ENCODE measurements around the gene DNMT3B.

DNA sequence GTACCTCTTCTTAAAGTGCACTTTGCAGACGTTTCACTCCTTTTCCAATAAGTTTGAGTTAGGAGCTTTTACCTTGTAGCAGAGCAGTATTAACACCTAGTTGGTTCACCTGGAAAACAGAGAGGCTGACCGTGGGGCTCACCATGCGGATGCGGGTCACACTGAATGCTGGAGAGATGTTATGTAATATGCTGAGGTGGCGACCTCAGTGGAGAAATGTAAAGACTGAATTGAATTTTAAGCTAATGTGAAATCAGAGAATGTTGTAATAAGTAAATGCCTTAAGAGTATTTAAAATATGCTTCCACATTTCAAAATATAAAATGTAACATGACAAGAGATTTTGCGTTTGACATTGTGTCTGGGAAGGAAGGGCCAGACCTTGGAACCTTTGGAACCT is 86.7 kb downstream of the DNMT3B start:
- TF ChIP-seq, protein P1, sequence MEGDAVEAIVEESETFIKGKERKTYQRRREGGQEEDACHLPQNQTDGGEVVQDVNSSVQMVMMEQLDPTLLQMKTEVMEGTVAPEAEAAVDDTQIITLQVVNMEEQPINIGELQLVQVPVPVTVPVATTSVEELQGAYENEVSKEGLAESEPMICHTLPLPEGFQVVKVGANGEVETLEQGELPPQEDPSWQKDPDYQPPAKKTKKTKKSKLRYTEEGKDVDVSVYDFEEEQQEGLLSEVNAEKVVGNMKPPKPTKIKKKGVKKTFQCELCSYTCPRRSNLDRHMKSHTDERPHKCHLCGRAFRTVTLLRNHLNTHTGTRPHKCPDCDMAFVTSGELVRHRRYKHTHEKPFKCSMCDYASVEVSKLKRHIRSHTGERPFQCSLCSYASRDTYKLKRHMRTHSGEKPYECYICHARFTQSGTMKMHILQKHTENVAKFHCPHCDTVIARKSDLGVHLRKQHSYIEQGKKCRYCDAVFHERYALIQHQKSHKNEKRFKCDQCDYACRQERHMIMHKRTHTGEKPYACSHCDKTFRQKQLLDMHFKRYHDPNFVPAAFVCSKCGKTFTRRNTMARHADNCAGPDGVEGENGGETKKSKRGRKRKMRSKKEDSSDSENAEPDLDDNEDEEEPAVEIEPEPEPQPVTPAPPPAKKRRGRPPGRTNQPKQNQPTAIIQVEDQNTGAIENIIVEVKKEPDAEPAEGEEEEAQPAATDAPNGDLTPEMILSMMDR (IDR thresholded peaks at IDR 0.05 in 4 of 5, conservative IDR thresholded peaks at IDR 0.05 in 1 of 5), result no peak
- no peak for TF ChIP-seq POLR2A (IDR thresholded peaks at IDR 0.05)

All from gastrocnemius medialis (tissue), 4 donors.